ENCODE data around the gene SLC4A1.

GRCh38 chr17:44293509-44294226, 25.7 kb upstream of the SLC4A1 start:
- no peak for TF ChIP-seq POLR2AphosphoS5 (IDR thresholded peaks at IDR 0.05; ENCODE audit: low read depth, low read length)
- no peak for TF ChIP-seq POLR2A (IDR thresholded peaks at IDR 0.05; ENCODE audit: low read depth, low read length)
- TF ChIP-seq POU2F2 (IDR thresholded peaks at IDR 0.05; ENCODE audit: low read depth, low read length) = no peak
- no peak for TF ChIP-seq TAF1 (IDR thresholded peaks at IDR 0.05; ENCODE audit: low read depth, low read length)
- TF ChIP-seq SPI1 (IDR thresholded peaks at IDR 0.05; ENCODE audit: low read depth, low read length) = no peak

Measured in GM12891 (cell line).